ENCODE measurements around the gene LSM11. TPM values are rescaled to one million over a fixed set of nuclear protein-coding genes. Genes with fewer than 3 reads are reported as not detected.

The LSM11 gene
- total RNA-seq, 4 donors from 2014 or later = 1.8 to 4.3 (median 2.7) TPM

DNA sequence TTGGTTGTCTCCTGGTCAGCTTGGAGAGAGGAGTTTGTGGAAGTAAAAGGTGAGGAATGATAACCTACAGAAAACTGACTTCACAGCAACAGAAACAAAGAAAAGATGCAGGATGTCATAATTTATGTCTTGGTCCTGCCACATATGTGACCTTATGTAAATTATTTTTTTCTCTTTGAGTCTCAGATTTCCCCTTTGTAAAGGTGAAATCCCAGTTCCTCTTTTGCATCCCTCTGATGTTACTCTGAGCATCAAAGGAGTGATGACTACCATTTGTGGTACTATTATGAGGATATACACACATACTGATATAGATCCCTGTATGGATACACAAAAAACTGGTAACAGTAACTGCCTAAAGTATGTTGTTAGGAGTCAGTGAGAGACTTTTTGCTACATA lies 13.7 kb upstream of the LSM11 start:
- TF ChIP-seq, protein P1, sequence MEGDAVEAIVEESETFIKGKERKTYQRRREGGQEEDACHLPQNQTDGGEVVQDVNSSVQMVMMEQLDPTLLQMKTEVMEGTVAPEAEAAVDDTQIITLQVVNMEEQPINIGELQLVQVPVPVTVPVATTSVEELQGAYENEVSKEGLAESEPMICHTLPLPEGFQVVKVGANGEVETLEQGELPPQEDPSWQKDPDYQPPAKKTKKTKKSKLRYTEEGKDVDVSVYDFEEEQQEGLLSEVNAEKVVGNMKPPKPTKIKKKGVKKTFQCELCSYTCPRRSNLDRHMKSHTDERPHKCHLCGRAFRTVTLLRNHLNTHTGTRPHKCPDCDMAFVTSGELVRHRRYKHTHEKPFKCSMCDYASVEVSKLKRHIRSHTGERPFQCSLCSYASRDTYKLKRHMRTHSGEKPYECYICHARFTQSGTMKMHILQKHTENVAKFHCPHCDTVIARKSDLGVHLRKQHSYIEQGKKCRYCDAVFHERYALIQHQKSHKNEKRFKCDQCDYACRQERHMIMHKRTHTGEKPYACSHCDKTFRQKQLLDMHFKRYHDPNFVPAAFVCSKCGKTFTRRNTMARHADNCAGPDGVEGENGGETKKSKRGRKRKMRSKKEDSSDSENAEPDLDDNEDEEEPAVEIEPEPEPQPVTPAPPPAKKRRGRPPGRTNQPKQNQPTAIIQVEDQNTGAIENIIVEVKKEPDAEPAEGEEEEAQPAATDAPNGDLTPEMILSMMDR (IDR thresholded peaks at IDR 0.05) = no peak
- DNase-seq (ENCODE audit: low spot score) (no peak), ATAC-seq (ENCODE audit: low FRiP score) (no peak)

DNA sequence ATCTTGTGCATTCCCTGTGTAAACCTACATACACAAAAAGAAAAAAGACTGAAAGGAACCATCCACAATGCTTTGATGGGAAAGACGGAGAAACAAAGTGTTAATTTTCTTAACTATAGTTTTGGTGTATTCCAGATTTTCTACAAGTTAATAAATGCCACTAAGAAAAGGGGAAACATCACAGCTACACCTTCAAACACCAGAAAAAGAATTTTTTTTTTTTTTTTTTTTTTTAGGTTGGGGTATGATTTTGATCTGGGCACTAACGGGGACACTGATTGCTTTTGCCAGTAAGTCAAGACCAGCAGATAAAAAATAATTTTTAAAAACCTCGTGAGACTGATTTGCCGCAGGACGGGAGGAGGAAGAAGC lies 12.6 kb upstream of the LSM11 start:
- no peak for DNase-seq (ENCODE audit: low spot score)
- TF ChIP-seq, protein P1 (IDR thresholded peaks at IDR 0.05) = no peak
- no peak for ATAC-seq (ENCODE audit: low FRiP score)

DNA sequence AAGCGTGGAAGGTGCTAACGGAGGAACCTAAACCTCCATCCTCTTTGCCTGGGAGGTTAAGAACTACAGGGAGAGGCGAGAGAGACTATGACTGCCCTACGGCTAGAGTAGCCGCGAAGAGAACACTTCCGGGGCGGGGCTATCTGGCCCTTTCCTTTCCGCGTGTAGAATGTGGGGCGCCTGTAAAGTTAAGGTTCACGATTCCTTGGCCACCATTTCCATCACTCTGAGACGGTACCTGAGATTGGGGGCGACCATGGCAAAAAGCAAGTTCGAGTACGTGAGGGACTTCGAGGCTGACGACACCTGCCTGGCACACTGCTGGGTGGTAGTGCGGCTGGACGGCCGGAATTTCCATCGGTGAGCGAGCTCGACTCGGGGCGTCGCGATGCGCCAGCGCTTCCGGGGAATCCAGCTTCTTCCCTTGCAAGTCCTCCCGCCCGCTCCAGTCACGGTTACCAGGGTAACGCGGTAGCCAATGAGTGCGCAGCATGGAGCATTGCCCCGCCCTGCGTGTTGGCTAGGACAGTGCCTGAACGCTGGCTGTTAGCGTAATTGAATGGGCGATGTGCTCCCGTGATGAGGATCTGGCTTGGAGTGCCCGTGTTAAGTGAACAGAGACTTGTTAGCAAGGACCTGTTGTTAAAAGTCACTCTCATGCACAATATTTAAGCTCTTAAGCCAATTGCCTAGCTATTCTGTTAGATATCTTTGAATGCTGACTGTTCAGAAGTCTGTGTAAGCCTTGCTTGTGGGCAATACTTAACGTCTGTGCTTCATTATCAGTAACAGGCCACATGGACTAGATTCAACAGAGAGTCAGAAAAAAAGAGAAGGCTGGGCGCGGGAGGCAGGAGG lies 12.0 kb upstream of the LSM11 start, which contains the start of gene THG1L:
Gene THG1L, plus strand, starts transcription at position 149 of the 858 bp plus-strand sequence. Its CDS starts 21 bp downstream, at position 170.
- TF ChIP-seq, protein P1 (IDR thresholded peaks at IDR 0.05) = no peak
- ATAC-seq (ENCODE audit: low FRiP score) = peak; percentile 100
- DNase-seq (ENCODE audit: low spot score) = peak; percentile 99

DNA sequence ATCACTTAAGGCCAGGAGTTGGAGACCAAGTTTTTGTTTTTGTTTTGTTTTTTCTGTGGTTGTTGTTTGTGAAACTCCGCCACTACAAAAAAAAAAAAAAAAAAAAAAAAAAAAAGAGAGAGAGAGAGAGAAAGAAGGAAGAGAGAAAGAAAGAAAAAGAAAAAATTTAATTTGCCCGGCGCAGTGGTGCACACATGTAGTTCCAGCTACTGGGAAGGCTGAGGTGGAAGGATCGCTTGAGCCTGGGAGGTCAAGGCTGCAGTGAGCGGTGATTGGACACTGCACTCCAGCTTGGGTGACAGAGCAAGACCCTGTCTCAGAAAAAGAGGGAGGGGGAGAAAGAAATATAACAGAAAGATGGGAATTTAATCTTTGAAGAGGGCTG lies 11.4 kb upstream of the LSM11 start:
- ATAC-seq (ENCODE audit: low FRiP score) (no peak), DNase-seq (ENCODE audit: low spot score) (no peak)
- TF ChIP-seq, protein P1 (IDR thresholded peaks at IDR 0.05) = no peak

DNA sequence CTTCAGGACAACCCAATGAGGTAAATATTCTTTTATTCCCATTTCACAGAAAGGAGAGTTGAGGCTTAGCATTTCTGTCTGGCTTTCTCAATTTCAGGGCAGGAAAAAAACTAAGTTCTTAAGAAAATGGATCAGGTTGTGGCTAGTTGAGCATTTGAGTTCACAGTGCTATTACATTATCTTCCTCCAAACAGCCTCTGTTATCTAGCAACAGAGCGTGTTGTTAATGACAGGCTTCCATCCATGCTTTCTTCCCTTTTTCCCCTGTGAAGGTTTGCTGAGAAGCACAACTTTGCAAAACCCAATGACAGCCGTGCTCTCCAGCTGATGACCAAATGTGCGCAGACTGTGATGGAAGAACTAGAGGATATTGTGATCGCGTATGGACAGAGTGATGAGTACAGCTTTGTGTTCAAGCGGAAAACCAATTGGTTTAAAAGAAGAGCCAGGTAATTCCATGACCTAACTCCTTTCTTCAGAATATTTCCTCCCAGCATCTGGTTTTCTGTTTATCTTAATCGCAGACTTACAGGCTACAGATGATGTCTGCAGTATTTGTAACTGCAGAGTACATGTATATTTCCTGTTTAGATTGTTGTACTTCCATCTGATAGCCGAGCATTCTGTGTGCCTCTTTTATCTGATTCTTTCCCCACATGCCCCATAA lies 10.8 kb upstream of the LSM11 start:
- DNase-seq (ENCODE audit: low spot score) = no peak
- ATAC-seq (ENCODE audit: low FRiP score) = no peak
- TF ChIP-seq, protein P1 (IDR thresholded peaks at IDR 0.05) = no peak

DNA sequence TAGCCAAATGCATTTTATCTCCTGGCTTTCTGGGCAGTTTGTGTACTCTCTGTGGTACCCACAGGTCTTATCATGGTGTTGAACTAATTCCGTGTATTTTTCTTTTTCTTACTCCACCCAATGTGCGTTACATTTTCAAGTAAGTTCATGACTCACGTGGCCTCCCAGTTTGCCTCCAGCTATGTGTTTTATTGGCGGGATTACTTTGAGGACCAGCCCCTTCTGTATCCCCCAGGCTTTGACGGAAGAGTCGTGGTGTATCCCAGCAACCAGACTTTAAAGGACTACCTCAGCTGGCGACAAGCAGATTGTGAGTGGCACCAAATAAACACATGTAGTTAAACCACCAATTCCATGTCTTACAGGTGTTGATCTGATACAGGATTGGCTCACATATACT lies 9.1 kb upstream of the LSM11 start:
- TF ChIP-seq, protein P1 (IDR thresholded peaks at IDR 0.05) = no peak
- DNase-seq (ENCODE audit: low spot score) = no peak
- no peak for ATAC-seq (ENCODE audit: low FRiP score)
